ENCODE results near the gene CLMP. TPM values are rescaled to one million over a fixed set of nuclear protein-coding genes. Genes with fewer than 3 reads are reported as not detected.
A peak's percentile ranks its signal among the peaks of the same experiment; 100 is the strongest.

Gene CLMP
- total and polyA plus RNA-seq, 2 donors (not counting 3 experiments of a cell fraction or from before 2014, with no cell fraction given) = 0.03 to 0.18 TPM

DNA sequence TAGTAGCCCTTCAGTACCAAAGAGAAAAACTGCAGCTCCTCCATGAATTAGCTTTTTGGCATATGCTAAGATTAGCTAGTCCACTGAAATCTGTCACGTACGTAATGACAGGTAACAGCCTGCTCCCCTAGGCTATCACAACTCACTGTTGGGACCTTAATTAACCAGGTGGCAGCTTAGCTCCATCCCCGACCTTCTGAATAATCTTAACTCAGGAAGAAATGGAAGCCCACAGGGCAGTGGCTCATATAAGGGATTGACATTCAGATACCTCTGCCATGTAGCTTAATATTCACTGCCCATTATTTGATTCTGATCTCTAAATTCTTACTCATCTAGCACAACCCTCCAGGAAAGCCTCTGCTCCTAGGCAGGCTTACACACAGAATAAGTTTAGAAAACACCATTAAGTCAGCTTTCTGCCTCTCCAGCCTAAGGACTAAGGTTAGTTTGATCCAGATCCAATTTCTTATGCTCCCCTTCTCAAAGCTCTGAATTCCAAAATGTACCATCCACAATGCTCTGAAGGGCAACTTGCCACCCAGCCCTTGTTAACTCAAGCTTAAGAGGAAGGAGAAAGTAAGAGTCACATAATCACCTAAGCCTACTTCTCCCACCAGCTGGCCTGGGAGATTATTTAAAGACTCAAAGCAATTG is 138.1 kb downstream of the CLMP start:
- Histone ChIP-seq H3K4me1 (ENCODE audit: control insufficient read depth, extremely low read depth, insufficient read depth, low read length) (peaks cover 13% of the 10 kb centered on the region), H4K20me1 (replicated peaks; ENCODE audit: control insufficient read depth, extremely low read depth, insufficient read depth, low read length) (peaks cover 5% of the 10 kb centered on the region), H3K9ac (replicated peaks; ENCODE audit: extremely low read depth, insufficient read depth, low read length) (no peak overlapping the region), H3K9me3 (replicated peaks; ENCODE audit: control insufficient read depth, insufficient read depth, low read length) (no peaks in the 10 kb centered on the region), H3K4me2 (ENCODE audit: insufficient read depth, low read length) (no peak overlapping the region), H3K79me2 (ENCODE audit: control insufficient read depth, insufficient read depth, low read length) (peaks cover 50% of the 10 kb centered on the region), H2AFZ (ENCODE audit: low read depth, low read length) (no peak overlapping the region), H3K36me3 (ENCODE audit: control insufficient read depth in 2 of 2, extremely low read depth in 1 of 2, insufficient read depth in 2 of 2, low read length in 2 of 2) (peaks cover 48 to 50% of the 10 kb centered on the region in 2 experiments), H3K9me1 (replicated peaks; ENCODE audit: control insufficient read depth, extremely low read depth, insufficient read depth, low read length) (no peaks in the 10 kb centered on the region), H3K27me3 (ENCODE audit: control insufficient read depth in 2 of 2, insufficient read depth in 2 of 2, low read length in 2 of 2) (no peaks in the 10 kb centered on the region), H3K27ac (ENCODE audit: insufficient read depth, low read depth, low read length) (no peak overlapping the region), H3K4me3 (replicated peaks in 1 of 3; ENCODE audit: insufficient read depth in 1 of 3, low read depth in 1 of 3, low read length in 3 of 3) (no peak overlapping the region)
- POLR2A ChIA-PET = no interaction called here
- dilution Hi-C loops (cut with MboI; ENCODE audit: extremely low pct_ligation_motif_present, low sequenced_read_pairs) = no loop called here
- DNase-seq (ENCODE audit: low read depth, low spot score) (no peak), FAIRE-seq (no peak)
- intact Hi-C loops (cut with micrococcal nuclease) = no loop called here
- TF ChIP-seq, protein P1, sequence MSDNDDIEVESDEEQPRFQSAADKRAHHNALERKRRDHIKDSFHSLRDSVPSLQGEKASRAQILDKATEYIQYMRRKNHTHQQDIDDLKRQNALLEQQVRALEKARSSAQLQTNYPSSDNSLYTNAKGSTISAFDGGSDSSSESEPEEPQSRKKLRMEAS (IDR thresholded peaks at IDR 0.05; ENCODE audit: insufficient read depth, insufficient read length) = no peak
- TF ChIP-seq POLR2AphosphoS5 (IDR thresholded peaks at IDR 0.05; ENCODE audit: insufficient read depth, low read depth, low read length) (peak; percentile 20), POLR2A (IDR thresholded peaks at IDR 0.05; ENCODE audit: low read depth, low read length) (peak; percentile 28)
- CTCF ChIA-PET = interaction anchor here (0.7 to 1.7 kb wide), 7 partner anchors 11 to 204 kb away, joined by 3 to 7 read pairs (median 3); no protein-coding TSS in a partner anchor
- no TSS peak for BruUV-seq (replicated peaks)

DNA sequence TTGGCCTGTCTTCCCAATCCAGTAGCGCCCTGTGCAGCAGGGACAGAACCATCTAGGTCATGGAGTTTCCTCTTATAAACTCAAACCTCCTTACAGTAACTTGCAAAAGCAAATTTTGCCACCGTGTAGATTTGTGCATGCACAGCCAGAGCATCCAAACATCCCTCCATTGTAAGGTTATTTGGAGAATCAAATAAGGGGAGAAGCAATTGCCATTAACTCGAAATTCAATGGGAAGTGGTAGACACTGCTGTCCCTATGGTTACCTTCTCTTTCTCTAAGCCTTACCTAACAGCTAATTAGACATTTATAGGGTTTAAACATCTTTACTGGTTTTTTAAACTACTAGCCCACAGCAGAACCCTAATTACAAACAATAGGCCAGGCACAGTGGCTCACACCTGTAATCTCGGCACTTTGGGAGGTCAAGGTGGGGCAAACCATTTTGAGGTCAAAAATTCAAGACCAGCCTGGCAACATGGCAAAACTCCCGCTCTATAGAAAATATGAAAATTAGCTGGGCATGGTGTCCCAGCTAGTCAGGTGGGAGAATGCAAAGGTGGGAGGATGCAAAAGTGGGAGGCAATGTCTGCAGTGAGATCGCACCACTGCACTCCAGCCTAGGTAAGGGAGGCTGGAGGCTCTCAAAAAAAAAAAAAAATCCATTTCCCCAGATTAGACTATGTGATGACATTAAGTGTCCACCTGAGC is 139.7 kb downstream of the CLMP start:
- Histone ChIP-seq H3K27me3 (ENCODE audit: control insufficient read depth in 2 of 2, insufficient read depth in 2 of 2, low read length in 2 of 2) (no peaks in the 10 kb centered on the region), H3K9me3 (replicated peaks; ENCODE audit: control insufficient read depth, insufficient read depth, low read length) (no peaks in the 10 kb centered on the region), H3K27ac (ENCODE audit: insufficient read depth, low read depth, low read length) (no peak overlapping the region), H3K79me2 (ENCODE audit: control insufficient read depth, insufficient read depth, low read length) (peaks cover 34% of the 10 kb centered on the region), H3K36me3 (ENCODE audit: control insufficient read depth in 2 of 2, extremely low read depth in 1 of 2, insufficient read depth in 2 of 2, low read length in 2 of 2) (peaks cover 43 to 48% of the 10 kb centered on the region in 2 experiments), H3K9ac (replicated peaks; ENCODE audit: extremely low read depth, insufficient read depth, low read length) (no peak overlapping the region), H3K9me1 (replicated peaks; ENCODE audit: control insufficient read depth, extremely low read depth, insufficient read depth, low read length) (no peaks in the 10 kb centered on the region), H2AFZ (ENCODE audit: low read depth, low read length) (no peak overlapping the region), H3K4me3 (replicated peaks in 1 of 3; ENCODE audit: insufficient read depth in 1 of 3, low read depth in 1 of 3, low read length in 3 of 3) (no peak overlapping the region), H3K4me2 (ENCODE audit: insufficient read depth, low read length) (no peak overlapping the region), H3K4me1 (ENCODE audit: control insufficient read depth, extremely low read depth, insufficient read depth, low read length) (peaks cover 13% of the 10 kb centered on the region), H4K20me1 (replicated peaks; ENCODE audit: control insufficient read depth, extremely low read depth, insufficient read depth, low read length) (peaks cover 3% of the 10 kb centered on the region)
- intact Hi-C loops (cut with micrococcal nuclease) (loop anchor here (2.0 kb wide), 1 partner anchor 73 kb away; no protein-coding TSS in a partner anchor), dilution Hi-C loops (cut with MboI; ENCODE audit: extremely low pct_ligation_motif_present, low sequenced_read_pairs) (no loop called here)
- POLR2A ChIA-PET = no interaction called here
- no TSS peak for BruUV-seq (replicated peaks)
- DNase-seq (ENCODE audit: low read depth, low spot score) (no peak), FAIRE-seq (no peak)
- CTCF ChIA-PET = interaction anchor here (0.6 to 4.1 kb wide), 11 partner anchors 9 to 474 kb away, joined by 3 to 101 read pairs (median 10); no protein-coding TSS in a partner anchor
- no peak for TF ChIP-seq GATA2 (IDR thresholded peaks at IDR 0.05; ENCODE audit: insufficient read depth, insufficient read length, low read depth, low read length)
- TF ChIP-seq POLR2A (IDR thresholded peaks at IDR 0.05; ENCODE audit: low read depth, low read length) = no peak
- peak; percentile 32 for TF ChIP-seq POLR2AphosphoS5 (IDR thresholded peaks at IDR 0.05; ENCODE audit: insufficient read depth, low read depth, low read length)
- no peak for TF ChIP-seq MYC (IDR thresholded peaks at IDR 0.05; ENCODE audit: low read depth, low read length)
